ENCODE data around the gene PCSK1N.

- no peak for TF ChIP-seq CTCF (IDR thresholded peaks at IDR 0.05)
- TF ChIP-seq POLR2A (IDR thresholded peaks at IDR 0.05): no peak
- no peak for TF ChIP-seq POLR2AphosphoS5 (IDR thresholded peaks at IDR 0.05)
These were observed 37.1 kb downstream of the PCSK1N start for GRCh38 chrX:48798318-48798717.
